HG03457 (cell line): ENCODE results near the gene GTSE1.
"Not testable (repeated sequence)": the region's sequence is repeated elsewhere in the genome, so short reads cannot be mapped to it uniquely, and the experiment has no call there.

Experiments used
- ATAC-seq: cut with Tn5 transposase; IDR thresholded peaks from one replicate; pipeline ENCODE4 v1.9.1; 2021; ENCODE audit warnings: moderate number of reproducible peaks; ENCODE audit not compliant: unreplicated experiment

GTSE1 gene

GRCh38 chr22:46293577-46294260 is 3.0 kb upstream of the GTSE1 start:
- ATAC-seq, result no peak

GRCh38 chr22:46294784-46295183 is 1.9 kb upstream of the GTSE1 start:
- ATAC-seq, result no peak

GRCh38 chr22:46295277-46295971 is 1.2 kb upstream of the GTSE1 start:
- no peak for ATAC-seq

GRCh38 chr22:46297151-46297812 is 612 bp downstream of the GTSE1 start:
- peak; percentile 14 for ATAC-seq

GRCh38 chr22:46299101-46299500 is 2.4 kb downstream of the GTSE1 start:
- no peak for ATAC-seq

GRCh38 chr22:46300491-46300890 is 3.8 kb downstream of the GTSE1 start:
- no peak for ATAC-seq

- no peak for ATAC-seq
Observed at GRCh38 chr22:46303347-46303965, 6.8 kb downstream of the GTSE1 start.

GRCh38 chr22:46308283-46308988 is 11.8 kb downstream of the GTSE1 start:
- no peak for ATAC-seq

GRCh38 chr22:46309526-46310085 is 12.9 kb downstream of the GTSE1 start:
- ATAC-seq, result no peak

GRCh38 chr22:46312056-46312455 is 15.4 kb downstream of the GTSE1 start:
- ATAC-seq, result no peak

- ATAC-seq, result not testable (repeated sequence)
Observed at GRCh38 chr22:46312848-46313247, 16.2 kb downstream of the GTSE1 start.

GRCh38 chr22:46315976-46316375 is 19.3 kb downstream of the GTSE1 start:
- ATAC-seq, result no peak

GRCh38 chr22:46317646-46318045 is 21.0 kb downstream of the GTSE1 start:
- ATAC-seq, result no peak

GRCh38 chr22:46318576-46318975 is 21.9 kb downstream of the GTSE1 start:
- no peak for ATAC-seq

- ATAC-seq, result no peak
Observed at GRCh38 chr22:46319319-46319718, 22.6 kb downstream of the GTSE1 start.

GRCh38 chr22:46320166-46320710 is 23.6 kb downstream of the GTSE1 start:
- ATAC-seq, result no peak

- ATAC-seq, result no peak
Observed at GRCh38 chr22:46320716-46321386, 24.2 kb downstream of the GTSE1 start.

GRCh38 chr22:46322711-46323110 is 26.0 kb downstream of the GTSE1 start:
- ATAC-seq, result no peak

GRCh38 chr22:46323162-46323561 is 26.5 kb downstream of the GTSE1 start:
- ATAC-seq, result no peak
